Stimulated activated naive CD8-positive, alpha-beta T cell treated with anti-CD3 and anti-CD28 coated beads, Interleukin-15, Interleukin-2, amounts not matched to agents 100 ng/mL and 50 ng/mL, for 24 hours (primary cell): ENCODE data around the gene COQ8A.
"Not testable (repeated sequence)": the region's sequence is repeated elsewhere in the genome, so short reads cannot be mapped to it uniquely, and the experiment has no call there.

Source experiments
- H3K27ac Mint-ChIP-seq: one replicate; pipeline ENCODE4 v1.8.0; 2021; ENCODE audit warnings: mild to moderate bottlenecking, mixed read lengths
- H3K27me3 Mint-ChIP-seq: one replicate; pipeline ENCODE4 v1.8.0; 2021; ENCODE audit warnings: mixed read lengths
- H3K36me3 Mint-ChIP-seq: one replicate; pipeline ENCODE4 v1.8.0; 2021; ENCODE audit warnings: low read depth, mixed read lengths
- H3K4me1 Mint-ChIP-seq: one replicate; pipeline ENCODE4 v1.8.0; 2021; ENCODE audit warnings: low read depth, mixed read lengths
- H3K4me3 Mint-ChIP-seq: one replicate; pipeline ENCODE4 v1.8.0; 2021; ENCODE audit warnings: mild to moderate bottlenecking, mixed read lengths
- H3K9me3 Mint-ChIP-seq: one replicate; pipeline ENCODE4 v1.8.0; 2021; ENCODE audit warnings: mixed read lengths

COQ8A gene

GRCh38 chr1:226987623-226988333 lies 47.7 kb downstream of the COQ8A start:
- peaks cover 12% of the 10 kb centered on the region for H3K36me3 Mint-ChIP-seq
- peaks cover 21% of the 10 kb centered on the region for H3K4me1 Mint-ChIP-seq
- no peaks in the 10 kb centered on the region for H3K27me3 Mint-ChIP-seq
- H3K9me3 Mint-ChIP-seq = no peaks in the 10 kb centered on the region
- no peak overlapping the region for H3K27ac Mint-ChIP-seq
- H3K4me3 Mint-ChIP-seq = no peak overlapping the region

DNA sequence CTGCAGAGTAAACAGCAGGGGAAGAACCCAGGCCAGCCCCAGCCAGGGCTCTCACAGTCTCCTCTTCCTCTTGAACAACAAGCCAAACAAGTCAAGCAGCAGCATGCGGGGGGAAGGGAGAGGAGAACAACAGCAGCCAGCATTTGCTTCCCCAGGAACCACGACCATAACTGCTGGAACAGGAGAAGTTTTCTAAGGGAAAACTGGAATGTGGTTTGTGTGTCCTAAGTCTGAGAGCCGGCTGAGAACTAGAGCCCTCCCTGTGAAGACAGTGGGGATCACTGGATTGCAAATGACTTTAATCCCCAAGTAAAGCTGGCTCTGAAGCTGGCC lies 48.2 kb downstream of the COQ8A start:
- Mint-ChIP-seq H3K9me3 (no peaks in the 10 kb centered on the region), H3K27me3 (no peaks in the 10 kb centered on the region), H3K4me3 (no peak overlapping the region), H3K36me3 (peaks cover 12% of the 10 kb centered on the region), H3K4me1 (peaks cover 21% of the 10 kb centered on the region), H3K27ac (no peak overlapping the region)

DNA sequence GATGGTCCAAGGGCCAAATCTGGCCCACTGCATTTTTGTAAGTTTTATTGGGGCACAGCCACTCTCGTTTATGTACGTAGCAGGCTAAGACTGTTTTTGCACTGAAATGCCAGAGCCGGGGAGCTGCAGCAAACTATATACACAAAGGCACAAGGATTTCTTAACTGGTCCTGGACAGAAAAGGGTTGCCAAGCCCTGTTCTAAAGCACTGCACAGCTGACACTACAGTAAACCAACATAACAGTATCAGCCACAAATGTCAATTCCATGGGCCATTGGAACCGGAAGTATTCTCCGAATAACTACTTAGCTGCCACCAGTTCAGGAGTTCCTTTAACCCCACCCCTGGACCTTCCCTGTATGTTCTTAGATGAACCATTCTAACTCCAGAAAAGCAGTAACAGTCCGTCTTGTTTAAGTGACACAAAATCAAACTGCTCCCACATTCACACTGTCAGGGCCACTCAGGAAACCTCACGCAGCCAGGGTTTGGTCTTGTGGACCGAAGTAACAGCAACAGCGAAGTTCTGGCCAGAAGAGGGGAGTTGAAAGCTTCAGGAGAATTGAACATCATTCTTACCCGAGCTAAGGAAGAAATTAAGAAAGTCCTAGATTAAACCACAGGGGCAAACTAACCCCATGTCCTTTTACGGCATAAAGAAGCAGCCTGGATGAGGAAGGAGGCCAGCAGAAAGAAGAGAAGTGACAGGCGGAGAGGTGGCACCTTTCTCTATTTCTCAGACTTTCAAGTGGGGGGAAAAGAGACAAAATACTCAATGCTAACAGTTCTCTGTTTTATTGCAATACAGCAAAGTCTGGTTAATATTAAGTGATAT lies 49.2 kb downstream of the COQ8A start:
- no peaks in the 10 kb centered on the region for H3K9me3 Mint-ChIP-seq
- no peak overlapping the region for H3K4me3 Mint-ChIP-seq
- peak overlapping the region; percentile 81 for H3K27ac Mint-ChIP-seq
- no peaks in the 10 kb centered on the region for H3K27me3 Mint-ChIP-seq
- H3K36me3 Mint-ChIP-seq = peaks cover 12% of the 10 kb centered on the region
- H3K4me1 Mint-ChIP-seq = peaks cover 21% of the 10 kb centered on the region

DNA sequence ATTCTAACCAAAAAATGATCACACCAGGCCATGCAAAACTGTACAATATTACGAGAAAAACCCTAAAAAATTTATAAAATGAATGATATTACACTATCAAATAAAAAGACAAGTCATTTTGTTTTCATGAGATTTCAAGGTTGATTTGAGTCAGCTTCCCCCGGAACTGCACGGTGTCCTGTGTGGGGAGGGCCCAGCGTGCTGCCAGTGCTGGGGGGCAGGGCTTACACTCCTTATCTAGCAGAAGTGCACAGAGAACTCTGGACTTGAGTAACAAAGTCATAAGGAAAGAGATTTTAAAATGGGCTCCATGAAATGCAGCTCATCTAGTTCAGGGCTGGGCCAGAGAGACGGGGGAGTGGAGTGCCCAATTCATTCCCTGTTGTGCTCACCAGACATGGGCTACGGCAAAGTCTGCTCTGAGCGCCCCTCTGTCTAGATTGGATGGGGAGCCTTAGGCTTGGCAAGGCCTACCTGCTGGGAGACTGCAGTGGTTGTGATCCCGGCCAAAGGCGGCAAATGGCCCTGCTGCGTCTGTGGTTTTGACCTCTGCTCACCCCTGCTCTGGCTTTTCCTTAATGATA lies 50.1 kb downstream of the COQ8A start:
- H3K36me3 Mint-ChIP-seq = peaks cover 12% of the 10 kb centered on the region
- peak overlapping the region; percentile 81 for H3K27ac Mint-ChIP-seq
- H3K4me1 Mint-ChIP-seq = peaks cover 21% of the 10 kb centered on the region
- H3K27me3 Mint-ChIP-seq = no peaks in the 10 kb centered on the region
- H3K9me3 Mint-ChIP-seq = no peaks in the 10 kb centered on the region
- H3K4me3 Mint-ChIP-seq = no peak overlapping the region

DNA sequence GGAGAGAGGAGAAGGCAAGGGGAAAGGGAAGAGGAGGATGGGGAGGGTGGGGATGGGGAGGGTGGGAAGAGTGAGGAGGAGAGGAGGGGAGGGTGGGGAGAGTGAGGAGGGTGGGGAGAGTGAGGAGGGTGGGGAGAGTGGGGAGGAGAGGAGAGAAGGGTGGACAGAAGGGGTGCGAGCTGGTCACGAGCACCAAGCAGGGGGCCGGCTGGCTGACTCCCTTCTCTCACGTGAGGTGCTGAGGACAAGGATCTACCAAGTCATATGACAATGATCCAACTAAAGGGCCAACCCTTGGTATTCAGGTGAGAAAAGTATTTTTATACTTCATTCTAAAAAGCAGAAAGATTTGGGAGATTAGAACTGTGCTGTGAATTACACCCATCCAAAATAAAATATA lies 51.8 kb downstream of the COQ8A start:
- Mint-ChIP-seq H3K27me3 (no peaks in the 10 kb centered on the region), H3K27ac (no peak overlapping the region), H3K4me1 (peaks cover 21% of the 10 kb centered on the region), H3K4me3 (no peak overlapping the region), H3K9me3 (no peaks in the 10 kb centered on the region), H3K36me3 (peaks cover 1% of the 10 kb centered on the region)

- Mint-ChIP-seq H3K36me3 (no peaks in the 10 kb centered on the region), H3K4me1 (peaks cover 17% of the 10 kb centered on the region), H3K27ac (no peak overlapping the region), H3K27me3 (no peaks in the 10 kb centered on the region), H3K4me3 (no peak overlapping the region), H3K9me3 (no peaks in the 10 kb centered on the region)
Observed at GRCh38 chr1:226993814-226994585, 53.9 kb downstream of the COQ8A start.

DNA sequence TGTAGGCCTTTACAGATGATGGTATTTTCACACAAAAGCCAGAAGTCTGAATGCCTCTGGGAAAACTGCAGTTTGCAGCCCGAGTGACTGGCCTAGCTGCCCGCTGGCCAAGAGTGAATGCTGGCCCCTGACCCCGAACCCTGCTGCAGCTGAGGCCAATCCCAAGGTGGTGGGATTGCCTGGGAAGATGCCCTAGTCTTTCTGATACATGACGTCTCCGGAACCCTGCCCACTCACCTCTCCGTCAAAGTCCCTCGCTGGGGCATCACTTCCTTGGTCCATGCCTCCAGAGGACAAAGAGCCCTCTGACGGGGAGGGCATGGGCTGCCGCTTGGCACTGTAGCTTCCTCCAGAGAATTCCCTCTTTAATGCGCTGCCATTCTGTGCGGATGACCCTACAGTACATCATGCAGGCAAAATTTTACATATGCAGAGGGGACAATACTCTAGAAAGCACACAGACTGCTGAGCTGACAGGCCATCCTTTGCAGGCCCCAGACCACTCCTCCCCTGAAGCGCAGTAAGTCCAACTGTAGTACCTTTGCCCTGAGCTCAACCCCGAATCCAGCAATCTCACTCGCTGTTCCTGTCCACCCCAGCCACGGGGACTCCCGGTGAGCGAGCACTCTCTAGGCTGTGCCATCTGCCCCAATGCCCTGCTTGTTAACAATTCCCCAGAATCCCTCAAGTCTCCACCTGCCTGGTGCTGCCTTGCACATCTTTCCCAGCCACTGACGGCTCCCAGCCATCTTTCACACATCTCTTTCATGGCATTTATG lies 54.7 kb downstream of the COQ8A start:
- Mint-ChIP-seq H3K27me3 (no peaks in the 10 kb centered on the region), H3K27ac (no peak overlapping the region)

GRCh38 chr1:226995365-226996332 lies 55.6 kb downstream of the COQ8A start:
- no peak overlapping the region for H3K27ac Mint-ChIP-seq

More for the DNA sequence above, 54.7 kb downstream of the COQ8A start:
- Mint-ChIP-seq H3K4me3 (no peak overlapping the region), H3K4me1 (peaks cover 10% of the 10 kb centered on the region), H3K36me3 (no peaks in the 10 kb centered on the region), H3K9me3 (no peaks in the 10 kb centered on the region)

GRCh38 chr1:226999579-226999978 lies 59.5 kb downstream of the COQ8A start:
- not testable (repeated sequence) for H3K4me3 Mint-ChIP-seq, H3K36me3 Mint-ChIP-seq, H3K4me1 Mint-ChIP-seq, H3K9me3 Mint-ChIP-seq, H3K27me3 Mint-ChIP-seq, H3K27ac Mint-ChIP-seq

More at GRCh38 chr1:226995365-226996332, 55.6 kb downstream of the COQ8A start:
- Mint-ChIP-seq H3K4me3 (no peak overlapping the region), H3K9me3 (no peaks in the 10 kb centered on the region), H3K36me3 (no peaks in the 10 kb centered on the region), H3K27me3 (no peaks in the 10 kb centered on the region), H3K4me1 (peaks cover 2% of the 10 kb centered on the region)

DNA sequence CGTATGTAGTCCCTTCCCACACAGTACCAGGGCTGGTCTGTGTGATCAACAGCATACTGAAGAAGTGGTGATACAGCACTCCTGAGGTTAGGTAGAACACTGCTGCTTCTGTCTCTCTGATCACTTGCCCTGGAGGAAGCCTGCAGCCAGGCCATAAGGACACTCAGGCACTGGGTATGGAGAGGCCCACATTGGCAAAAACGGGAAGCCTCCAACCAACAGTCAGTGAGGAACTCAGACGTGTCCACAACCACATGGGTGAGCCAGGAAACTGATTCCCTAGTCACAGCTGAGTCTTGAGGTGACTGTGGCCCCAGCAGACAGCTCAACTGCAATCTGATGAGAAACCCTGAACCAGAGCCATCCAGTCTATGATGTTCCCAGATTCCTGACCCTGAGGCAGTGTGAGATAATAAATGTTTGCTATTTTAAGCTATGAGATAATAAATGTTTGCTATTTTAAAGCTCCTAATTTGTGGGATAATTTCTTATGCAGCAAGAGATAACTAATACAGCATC lies 62.5 kb downstream of the COQ8A start:
- Mint-ChIP-seq H3K9me3 (no peaks in the 10 kb centered on the region), H3K36me3 (no peaks in the 10 kb centered on the region), H3K27ac (no peak overlapping the region), H3K4me1 (no peaks in the 10 kb centered on the region), H3K27me3 (no peaks in the 10 kb centered on the region), H3K4me3 (no peak overlapping the region)

GRCh38 chr1:227003165-227003564 lies 63.1 kb downstream of the COQ8A start:
- no peaks in the 10 kb centered on the region for H3K27me3 Mint-ChIP-seq
- H3K4me1 Mint-ChIP-seq = no peaks in the 10 kb centered on the region
- H3K36me3 Mint-ChIP-seq = no peaks in the 10 kb centered on the region
- no peaks in the 10 kb centered on the region for H3K9me3 Mint-ChIP-seq
- H3K27ac Mint-ChIP-seq = no peak overlapping the region
- H3K4me3 Mint-ChIP-seq = no peak overlapping the region

DNA sequence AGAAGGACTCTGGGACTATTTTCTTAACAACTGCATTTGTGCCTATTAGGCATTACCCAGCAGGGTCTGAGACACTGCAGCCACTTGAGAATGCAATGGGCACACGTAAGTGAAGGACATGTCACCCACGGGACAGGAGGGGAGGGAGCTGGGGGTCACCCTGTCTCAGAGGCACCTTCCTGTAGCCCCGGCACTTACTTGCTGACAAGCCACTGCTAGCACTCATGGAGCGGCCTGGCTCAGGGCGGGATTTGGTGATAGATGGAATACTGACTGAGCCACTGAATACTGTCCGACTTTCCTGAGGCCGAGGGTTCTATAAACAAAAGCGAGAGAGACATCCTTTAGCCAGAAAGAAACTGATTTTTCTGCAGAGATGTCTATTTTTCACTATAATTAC lies 64.7 kb downstream of the COQ8A start:
- Mint-ChIP-seq H3K4me1 (no peaks in the 10 kb centered on the region), H3K4me3 (no peak overlapping the region), H3K27me3 (no peaks in the 10 kb centered on the region), H3K9me3 (no peaks in the 10 kb centered on the region), H3K27ac (no peak overlapping the region), H3K36me3 (no peaks in the 10 kb centered on the region)

DNA sequence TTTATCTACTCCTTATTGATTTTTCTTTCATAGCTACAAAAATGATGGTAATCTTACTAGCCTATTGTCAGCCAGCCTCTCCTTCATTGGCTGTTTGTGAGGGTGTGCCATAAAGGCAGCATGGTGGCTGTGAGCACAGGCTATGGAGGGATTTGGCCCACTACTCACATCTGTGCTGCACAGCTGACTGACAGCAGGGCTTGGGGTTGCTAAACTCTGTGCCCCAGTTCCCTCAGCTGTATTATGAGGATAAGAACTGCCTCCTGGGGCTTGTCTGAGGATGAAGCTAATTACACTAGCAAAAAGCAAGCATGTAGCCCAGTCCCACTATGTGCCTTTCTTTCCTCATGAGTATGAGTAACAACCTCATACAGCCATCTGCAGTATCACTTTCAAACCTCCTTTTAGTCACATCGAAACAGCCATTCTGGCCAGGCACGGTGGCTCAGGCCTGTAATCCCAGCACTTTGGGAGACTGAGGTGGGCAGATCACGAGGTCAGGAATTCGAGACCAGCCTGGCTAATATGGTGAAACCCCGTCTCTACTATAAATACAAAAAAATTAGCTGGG lies 66.2 kb downstream of the COQ8A start:
- Mint-ChIP-seq H3K36me3 (no peaks in the 10 kb centered on the region), H3K4me3 (no peak overlapping the region), H3K4me1 (no peaks in the 10 kb centered on the region), H3K27me3 (no peaks in the 10 kb centered on the region), H3K27ac (no peak overlapping the region), H3K9me3 (no peaks in the 10 kb centered on the region)
